GM12878 (cell line): ENCODE results near the gene ARMC2. TPM values are rescaled to one million over a fixed set of nuclear protein-coding genes. Genes with fewer than 3 reads are reported as not detected.

Source experiments
- ATAC-seq: fragments of 200-7000 bp; cut with Tn5 transposase; 3 replicates; pipeline ENCODE4 v1.9.1; 2020; ENCODE audit warnings: mild to moderate bottlenecking, moderate library complexity
- BruUV-seq: library from RNA; stranded (reverse); fragments of 400-500 nt; replicated peaks from 2 replicates; lab custom pipeline; 2021; lab: Mats Ljungman, UMichigan
- CTCF ChIA-PET: fragments of 300-600 bp; sonication (Branson Sonifier 250); formaldehyde crosslinking; extraction: SDS; loops from one replicate; lab custom pipeline; 2021; ENCODE audit warnings: inconsistent platforms; lab: Yijun Ruan, JAX
- POLR2A ChIA-PET: fragments of 350-600 bp; formaldehyde crosslinking; extraction: SDS; loops from one replicate; lab custom pipeline; 2021; ENCODE audit warnings: inconsistent platforms; lab: Charles Lee
- RAD21 ChIA-PET: fragments of 300-600 bp; sonication (Branson Sonifier 250); formaldehyde crosslinking; loops from one replicate; lab custom pipeline; 2023; ENCODE audit warnings: antibody characterized with exemption; ENCODE audit not compliant: unreplicated experiment; lab: Charles Lee
- SMC1A ChIA-PET: fragments of 300-600 bp; sonication (Branson Sonifier 250); formaldehyde crosslinking; loops from one replicate; lab custom pipeline; 2023; ENCODE audit not compliant: unreplicated experiment, uncharacterized antibody; lab: Charles Lee
- DNase-seq: peaks from one replicate; pipeline ENCODE4 v3.0.0-alpha.2; 2011; ENCODE audit warnings: low read depth, low spot score
- FAIRE-seq: peaks from 3 replicates; lab custom pipeline; 2011; peaks lifted over from hg19 to GRCh38; lab: Jason Lieb, UNC
- H2AFZ ChIP-seq: 2 replicates; pipeline ENCODE4 v1.6.0; 2011; ENCODE audit warnings: low read depth, low read length, control low read depth; ENCODE audit not compliant: control insufficient read depth
- H3K27ac ChIP-seq: 2 replicates; pipeline ENCODE4 v1.5.1; 2011; ENCODE audit warnings: control low read depth; ENCODE audit not compliant: control insufficient read depth, insufficient read depth
- H3K27me3 ChIP-seq, 2 experiments: replicated peaks in 1 of 2; 2 replicates each; pipeline versions ENCODE4 v1.6.0 to v1.6.1; 2011; ENCODE audit warnings: low read length in 1 of 2; ENCODE audit not compliant: control insufficient read depth in 2 of 2, insufficient read depth in 2 of 2
- H3K36me3 ChIP-seq, 2 experiments: 2 replicates each; pipeline ENCODE4 v1.5.1; 2011; ENCODE audit warnings: low read length in 1 of 2; ENCODE audit not compliant: control insufficient read depth in 2 of 2, insufficient read depth in 2 of 2
- H3K4me1 ChIP-seq: 2 replicates; pipeline ENCODE4 v1.6.1; 2011; ENCODE audit warnings: mild to moderate bottlenecking, low read length, moderate library complexity, mixed read lengths; ENCODE audit not compliant: control insufficient read depth, insufficient read depth
- H3K4me2 ChIP-seq: 2 replicates; pipeline ENCODE4 v1.6.0; 2011; ENCODE audit warnings: control low read depth; ENCODE audit not compliant: control insufficient read depth, insufficient read depth
- H3K4me3 ChIP-seq: fragments of 200-600 bp; sonication (generic); 2 replicates; pipeline ENCODE4 v1.5.1; 2016
- H3K79me2 ChIP-seq: 2 replicates; pipeline ENCODE4 v1.6.0; 2011; ENCODE audit warnings: low read length; ENCODE audit not compliant: control insufficient read depth, insufficient read depth
- H3K9ac ChIP-seq: 2 replicates; pipeline ENCODE4 v1.8.0; 2011; ENCODE audit warnings: low read length, control low read depth, mixed read lengths; ENCODE audit not compliant: control insufficient read depth, insufficient read depth
- H3K9me3 ChIP-seq: replicated peaks from 3 replicates; pipeline ENCODE4 v1.5.1; 2011; ENCODE audit warnings: mild to moderate bottlenecking, low read length; ENCODE audit not compliant: control insufficient read depth, insufficient read depth
- H4K20me1 ChIP-seq: 2 replicates; pipeline ENCODE4 v1.6.0; 2011; ENCODE audit not compliant: control insufficient read depth, insufficient read depth
- BACH1 ChIP-seq: fragments of 450-650 bp; IDR thresholded peaks from 2 replicates; pipeline ENCODE4 v1.6.1; 2017; ENCODE audit warnings: mild to moderate bottlenecking, borderline replicate concordance
- BCL11A ChIP-seq: IDR thresholded peaks from 2 replicates; pipeline ENCODE4 v1.6.1; 2011; ENCODE audit warnings: low read depth, low read length
- GATAD2B ChIP-seq: fragments of 450-650 bp; conservative IDR thresholded peaks from 2 replicates; pipeline ENCODE4 v1.6.1; 2017; ENCODE audit warnings: low read depth, mild to moderate bottlenecking, moderate library complexity
- IRF4 ChIP-seq: IDR thresholded peaks from 2 replicates; pipeline ENCODE4 v1.6.1; 2011; ENCODE audit warnings: low read depth, low read length
- MTA2 ChIP-seq: fragments of 450-650 bp; IDR thresholded peaks from 2 replicates; pipeline ENCODE4 v1.6.1; 2016; ENCODE audit warnings: low read depth, mild to moderate bottlenecking, moderate library complexity
- RAD21 ChIP-seq: IDR thresholded peaks from 2 replicates; pipeline ENCODE4 v1.6.1; 2011; ENCODE audit warnings: mild to moderate bottlenecking, low read depth, low read length, moderate library complexity; ENCODE audit not compliant: insufficient read depth
- RBBP5 ChIP-seq: fragments of 200-600 bp; sonication (generic); conservative IDR thresholded peaks from 2 replicates; pipeline ENCODE4 v1.6.1; 2016
- SIX5 ChIP-seq: IDR thresholded peaks from 2 replicates; pipeline ENCODE4 v1.6.1; 2011; ENCODE audit warnings: mild to moderate bottlenecking, low read depth, low read length, moderate library complexity; ENCODE audit not compliant: severe bottlenecking
- WGBS: methylation state at CpG from one replicate; pipeline ENCODE4 v1.1.6; 2016; ENCODE audit warnings: low lambda C conversion rate; ENCODE audit not compliant: insufficient replicate concordance, insufficient coverage; ENCODE audit errors: missing lambda C conversion rate; 5-methylcytosine and 5-hydroxymethylcytosine counted together
- in situ Hi-C: fragments of 300-500 bp; cut with MboI; formaldehyde crosslinking; loops from 9 replicates; pipeline ENCODE4 v1.14.3; 2018; ENCODE audit warnings: mixed read lengths
- intact Hi-C: fragments of 100-400 bp; cut with micrococcal nuclease; formaldehyde crosslinking; loops from one replicate; pipeline ENCODE4 v1.14.2; 2022; ENCODE audit not compliant: unreplicated experiment
- polyA plus RNA-seq, 11 experiments: library from polyadenylated mRNA; depleted of rRNA in 4 of 11; unstranded in 6 of 11; stranded (reverse) in 5 of 11; fragments of >200 nt; fragmentation: Nextera tagmentation in 4 of 11; fragmentation: Illumina TruSeq in 1 of 11; extraction: Ambion mirVana in 4 of 11; extraction: Trizol in 1 of 11; gene quantifications; 1 replicate in 1 of 11; 2 replicates in 10 of 11; pipeline versions ENCODE4 v1.2.1 to v1.2.3, GENCODE V29; 2011 to 2016; ENCODE audit warnings: inconsistent platforms in 2 of 11, missing spikeins in 2 of 11, low read depth in 1 of 11
- total RNA-seq, 4 experiments: library from RNA; depleted of rRNA in 3 of 4; stranded (reverse); fragments of >200 nt in 3 of 4; fragmentation: Illumina TruSeq in 1 of 4; extraction: Trizol in 1 of 4; gene quantifications; 2 replicates each; pipeline versions ENCODE4 v1.2.1 to v1.2.3, GENCODE V29; 2013 to 2021
- TF ChIP-seq, protein P1 (sequence below): fragments of 450-650 bp; IDR thresholded peaks from 2 replicates; pipeline ENCODE4 v1.6.1; 2017; ENCODE audit warnings: mild to moderate bottlenecking, moderate library complexity
- TF ChIP-seq, protein P2 (sequence below): fragments of 450-650 bp; formaldehyde crosslinking; IDR thresholded peaks from 2 replicates; pipeline ENCODE4 v1.4.0; 2020; ENCODE audit warnings: mild to moderate bottlenecking, moderate library complexity
- TF ChIP-seq, protein P3 (sequence below): IDR thresholded peaks from 2 replicates; pipeline ENCODE4 v1.6.1; 2011; ENCODE audit warnings: low read depth, low read length, improper control_type of control experiment, borderline replicate concordance
- TF ChIP-seq, protein P4 (sequence below): fragments of 150-350 bp; IDR thresholded peaks from 2 replicates; pipeline ENCODE4 v1.6.1; 2016; ENCODE audit warnings: low read depth, low read length

ARMC2 gene
- total and polyA plus RNA-seq, 10 of the 15 experiments (the other 5 are each of a cell fraction or from before 2014, with no cell fraction given): 0.06 to 0.33 (median 0.21) TPM; not detected in 5

DNA sequence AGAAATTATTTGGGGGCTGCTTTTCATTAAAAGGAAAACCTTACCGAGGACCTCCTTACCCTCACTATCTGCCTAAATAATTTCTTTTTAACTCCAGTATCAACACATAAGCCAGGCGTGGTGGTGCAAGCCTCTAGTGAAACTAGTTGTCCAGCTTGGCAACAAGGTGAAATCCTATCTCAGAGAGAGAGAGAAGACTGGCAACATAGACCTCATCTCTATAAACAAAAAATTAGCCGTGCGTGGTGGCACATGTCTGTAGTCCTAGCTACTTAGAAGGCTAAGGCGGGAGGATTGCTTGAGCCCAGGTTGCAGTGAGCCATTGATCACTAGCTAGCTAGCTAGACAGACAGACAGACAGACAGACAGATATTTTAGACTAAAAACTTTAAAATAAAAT lies 92.5 kb downstream of the ARMC2 start (continued):
- TF ChIP-seq, protein P1, sequence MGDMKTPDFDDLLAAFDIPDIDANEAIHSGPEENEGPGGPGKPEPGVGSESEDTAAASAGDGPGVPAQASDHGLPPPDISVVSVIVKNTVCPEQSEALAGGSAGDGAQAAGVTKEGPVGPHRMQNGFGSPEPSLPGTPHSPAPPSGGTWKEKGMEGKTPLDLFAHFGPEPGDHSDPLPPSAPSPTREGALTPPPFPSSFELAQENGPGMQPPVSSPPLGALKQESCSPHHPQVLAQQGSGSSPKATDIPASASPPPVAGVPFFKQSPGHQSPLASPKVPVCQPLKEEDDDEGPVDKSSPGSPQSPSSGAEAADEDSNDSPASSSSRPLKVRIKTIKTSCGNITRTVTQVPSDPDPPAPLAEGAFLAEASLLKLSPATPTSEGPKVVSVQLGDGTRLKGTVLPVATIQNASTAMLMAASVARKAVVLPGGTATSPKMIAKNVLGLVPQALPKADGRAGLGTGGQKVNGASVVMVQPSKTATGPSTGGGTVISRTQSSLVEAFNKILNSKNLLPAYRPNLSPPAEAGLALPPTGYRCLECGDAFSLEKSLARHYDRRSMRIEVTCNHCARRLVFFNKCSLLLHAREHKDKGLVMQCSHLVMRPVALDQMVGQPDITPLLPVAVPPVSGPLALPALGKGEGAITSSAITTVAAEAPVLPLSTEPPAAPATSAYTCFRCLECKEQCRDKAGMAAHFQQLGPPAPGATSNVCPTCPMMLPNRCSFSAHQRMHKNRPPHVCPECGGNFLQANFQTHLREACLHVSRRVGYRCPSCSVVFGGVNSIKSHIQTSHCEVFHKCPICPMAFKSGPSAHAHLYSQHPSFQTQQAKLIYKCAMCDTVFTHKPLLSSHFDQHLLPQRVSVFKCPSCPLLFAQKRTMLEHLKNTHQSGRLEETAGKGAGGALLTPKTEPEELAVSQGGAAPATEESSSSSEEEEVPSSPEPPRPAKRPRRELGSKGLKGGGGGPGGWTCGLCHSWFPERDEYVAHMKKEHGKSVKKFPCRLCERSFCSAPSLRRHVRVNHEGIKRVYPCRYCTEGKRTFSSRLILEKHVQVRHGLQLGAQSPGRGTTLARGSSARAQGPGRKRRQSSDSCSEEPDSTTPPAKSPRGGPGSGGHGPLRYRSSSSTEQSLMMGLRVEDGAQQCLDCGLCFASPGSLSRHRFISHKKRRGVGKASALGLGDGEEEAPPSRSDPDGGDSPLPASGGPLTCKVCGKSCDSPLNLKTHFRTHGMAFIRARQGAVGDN: no peak
- TF ChIP-seq SIX5 (no peak), IRF4 (no peak)

DNA sequence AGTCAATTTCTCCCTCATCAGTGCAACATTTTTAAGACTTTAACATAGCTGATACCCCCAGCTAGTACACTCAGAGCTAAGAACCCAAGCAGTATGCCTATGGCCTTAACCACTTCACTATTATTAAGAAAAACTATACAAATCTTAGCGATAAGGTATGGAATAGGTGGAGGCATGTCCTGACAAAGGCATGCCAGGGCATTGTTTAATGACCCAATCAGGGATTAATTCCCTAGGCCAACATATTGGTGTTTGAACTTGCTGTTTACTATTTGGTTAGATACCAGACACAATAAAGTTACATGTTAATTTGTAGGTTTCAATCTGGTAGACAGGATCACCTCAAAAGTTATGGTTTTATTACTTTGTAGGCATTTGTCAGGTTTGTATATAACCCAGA lies 93.1 kb downstream of the ARMC2 start:
- no TSS peak for BruUV-seq
- no peak overlapping the region for H3K4me3 ChIP-seq
- no peak overlapping the region for H3K4me2 ChIP-seq
- ChIA-PET POLR2A (no interaction called here), SMC1A (no interaction called here), CTCF (no interaction called here), RAD21 (no interaction called here)
- intact Hi-C loops: no loop called here
- peaks cover 2 to 8% of the 10 kb centered on the region in 2 experiments; a peak in 3 of 4 replicates for H3K27me3 ChIP-seq
- no peak for DNase-seq
- no peaks in the 10 kb centered on the region for H3K79me2 ChIP-seq
- 100% methylated on average over 1 of the region's 1 CpG for WGBS
- H3K27ac ChIP-seq: no peak overlapping the region
- H2AFZ ChIP-seq: no peak overlapping the region
- H3K9ac ChIP-seq: no peak overlapping the region
- no peak for FAIRE-seq
- H4K20me1 ChIP-seq: no peaks in the 10 kb centered on the region
- no peaks in the 10 kb centered on the region for H3K4me1 ChIP-seq
- ATAC-seq: no peak
- H3K36me3 ChIP-seq: no peaks in the 10 kb centered on the region
- no peaks in the 10 kb centered on the region for H3K9me3 ChIP-seq
- in situ Hi-C loops: no loop called here
- TF ChIP-seq MTA2 (no peak), RAD21 (no peak), GATAD2B (no peak), BACH1 (no peak), BCL11A (no peak), RBBP5 (no peak)
- TF ChIP-seq, protein P2, sequence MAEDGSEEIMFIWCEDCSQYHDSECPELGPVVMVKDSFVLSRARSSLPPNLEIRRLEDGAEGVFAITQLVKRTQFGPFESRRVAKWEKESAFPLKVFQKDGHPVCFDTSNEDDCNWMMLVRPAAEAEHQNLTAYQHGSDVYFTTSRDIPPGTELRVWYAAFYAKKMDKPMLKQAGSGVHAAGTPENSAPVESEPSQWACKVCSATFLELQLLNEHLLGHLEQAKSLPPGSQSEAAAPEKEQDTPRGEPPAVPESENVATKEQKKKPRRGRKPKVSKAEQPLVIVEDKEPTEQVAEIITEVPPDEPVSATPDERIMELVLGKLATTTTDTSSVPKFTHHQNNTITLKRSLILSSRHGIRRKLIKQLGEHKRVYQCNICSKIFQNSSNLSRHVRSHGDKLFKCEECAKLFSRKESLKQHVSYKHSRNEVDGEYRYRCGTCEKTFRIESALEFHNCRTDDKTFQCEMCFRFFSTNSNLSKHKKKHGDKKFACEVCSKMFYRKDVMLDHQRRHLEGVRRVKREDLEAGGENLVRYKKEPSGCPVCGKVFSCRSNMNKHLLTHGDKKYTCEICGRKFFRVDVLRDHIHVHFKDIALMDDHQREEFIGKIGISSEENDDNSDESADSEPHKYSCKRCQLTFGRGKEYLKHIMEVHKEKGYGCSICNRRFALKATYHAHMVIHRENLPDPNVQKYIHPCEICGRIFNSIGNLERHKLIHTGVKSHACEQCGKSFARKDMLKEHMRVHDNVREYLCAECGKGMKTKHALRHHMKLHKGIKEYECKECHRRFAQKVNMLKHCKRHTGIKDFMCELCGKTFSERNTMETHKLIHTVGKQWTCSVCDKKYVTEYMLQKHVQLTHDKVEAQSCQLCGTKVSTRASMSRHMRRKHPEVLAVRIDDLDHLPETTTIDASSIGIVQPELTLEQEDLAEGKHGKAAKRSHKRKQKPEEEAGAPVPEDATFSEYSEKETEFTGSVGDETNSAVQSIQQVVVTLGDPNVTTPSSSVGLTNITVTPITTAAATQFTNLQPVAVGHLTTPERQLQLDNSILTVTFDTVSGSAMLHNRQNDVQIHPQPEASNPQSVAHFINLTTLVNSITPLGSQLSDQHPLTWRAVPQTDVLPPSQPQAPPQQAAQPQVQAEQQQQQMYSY (CRISPR knock-in tag): no peak
- TF ChIP-seq, protein P3, sequence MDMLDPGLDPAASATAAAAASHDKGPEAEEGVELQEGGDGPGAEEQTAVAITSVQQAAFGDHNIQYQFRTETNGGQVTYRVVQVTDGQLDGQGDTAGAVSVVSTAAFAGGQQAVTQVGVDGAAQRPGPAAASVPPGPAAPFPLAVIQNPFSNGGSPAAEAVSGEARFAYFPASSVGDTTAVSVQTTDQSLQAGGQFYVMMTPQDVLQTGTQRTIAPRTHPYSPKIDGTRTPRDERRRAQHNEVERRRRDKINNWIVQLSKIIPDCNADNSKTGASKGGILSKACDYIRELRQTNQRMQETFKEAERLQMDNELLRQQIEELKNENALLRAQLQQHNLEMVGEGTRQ: no peak
- TF ChIP-seq, protein P4, sequence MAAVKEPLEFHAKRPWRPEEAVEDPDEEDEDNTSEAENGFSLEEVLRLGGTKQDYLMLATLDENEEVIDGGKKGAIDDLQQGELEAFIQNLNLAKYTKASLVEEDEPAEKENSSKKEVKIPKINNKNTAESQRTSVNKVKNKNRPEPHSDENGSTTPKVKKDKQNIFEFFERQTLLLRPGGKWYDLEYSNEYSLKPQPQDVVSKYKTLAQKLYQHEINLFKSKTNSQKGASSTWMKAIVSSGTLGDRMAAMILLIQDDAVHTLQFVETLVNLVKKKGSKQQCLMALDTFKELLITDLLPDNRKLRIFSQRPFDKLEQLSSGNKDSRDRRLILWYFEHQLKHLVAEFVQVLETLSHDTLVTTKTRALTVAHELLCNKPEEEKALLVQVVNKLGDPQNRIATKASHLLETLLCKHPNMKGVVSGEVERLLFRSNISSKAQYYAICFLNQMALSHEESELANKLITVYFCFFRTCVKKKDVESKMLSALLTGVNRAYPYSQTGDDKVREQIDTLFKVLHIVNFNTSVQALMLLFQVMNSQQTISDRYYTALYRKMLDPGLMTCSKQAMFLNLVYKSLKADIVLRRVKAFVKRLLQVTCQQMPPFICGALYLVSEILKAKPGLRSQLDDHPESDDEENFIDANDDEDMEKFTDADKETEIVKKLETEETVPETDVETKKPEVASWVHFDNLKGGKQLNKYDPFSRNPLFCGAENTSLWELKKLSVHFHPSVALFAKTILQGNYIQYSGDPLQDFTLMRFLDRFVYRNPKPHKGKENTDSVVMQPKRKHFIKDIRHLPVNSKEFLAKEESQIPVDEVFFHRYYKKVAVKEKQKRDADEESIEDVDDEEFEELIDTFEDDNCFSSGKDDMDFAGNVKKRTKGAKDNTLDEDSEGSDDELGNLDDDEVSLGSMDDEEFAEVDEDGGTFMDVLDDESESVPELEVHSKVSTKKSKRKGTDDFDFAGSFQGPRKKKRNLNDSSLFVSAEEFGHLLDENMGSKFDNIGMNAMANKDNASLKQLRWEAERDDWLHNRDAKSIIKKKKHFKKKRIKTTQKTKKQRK: no peak
